ENCODE measurements around the gene CYP27A1. TPM values are rescaled to one million over a fixed set of nuclear protein-coding genes. Genes with fewer than 3 reads are reported as not detected.

The CYP27A1 gene
- 21.2 and 25.0 TPM in 2 replicates for total RNA-seq

GRCh38 chr2:218781691-218782527 lies at the start of gene CYP27A1:
CYP27A1 (plus strand) TSS chr2:218782147; CDS start chr2:218782183, 36 bp downstream.
- Histone ChIP-seq H3K27me3 (ENCODE audit: insufficient read depth, low read length) (peaks cover 3% of the 10 kb centered on the region), H2AFZ (ENCODE audit: low read length) (peak within 1 kb of the TSS; percentile 76), H3K4me1 (ENCODE audit: insufficient read depth, low read length) (peaks cover 10% of the 10 kb centered on the region), H3K4me2 (ENCODE audit: insufficient read depth, low read length) (peak within 1 kb of the TSS; percentile 85), H3K36me3 (ENCODE audit: insufficient read depth, low read length) (no peaks in the 10 kb centered on the region), H4K20me1 (ENCODE audit: insufficient read depth, low read length) (no peaks in the 10 kb centered on the region), H3K4me3 (ENCODE audit: insufficient read depth, low read length) (peak within 1 kb of the TSS; percentile 81), H3K79me2 (ENCODE audit: insufficient read depth, low read length) (no peaks in the 10 kb centered on the region), H3K9me3 (ENCODE audit: low read depth, low read length) (no peaks in the 10 kb centered on the region), H3K27ac (ENCODE audit: low read depth, low read length) (peak within 1 kb of the TSS; percentile 15)
- TF ChIP-seq CTCF (IDR thresholded peaks at IDR 0.05; ENCODE audit: extremely low read depth, low read depth, low read length), result no peak
- peak; percentile 95 for DNase-seq (ENCODE audit: insufficient read length, low spot score, missing footprints)

GRCh38 chr2:218732761-218733158 lies 49.2 kb upstream of the CYP27A1 start:
- no peak overlapping the region for H3K4me3 ChIP-seq (ENCODE audit: insufficient read depth, low read length)
- peaks cover 2% of the 10 kb centered on the region for H4K20me1 ChIP-seq (ENCODE audit: insufficient read depth, low read length)
- no peak overlapping the region for H3K4me2 ChIP-seq (ENCODE audit: insufficient read depth, low read length)
- peak overlapping the region; percentile 4 for H2AFZ ChIP-seq (ENCODE audit: low read length)
- H3K9me3 ChIP-seq (ENCODE audit: low read depth, low read length), result no peaks in the 10 kb centered on the region
- peaks cover 8% of the 10 kb centered on the region for H3K36me3 ChIP-seq (ENCODE audit: insufficient read depth, low read length)
- peak overlapping the region; percentile 89 for H3K27ac ChIP-seq (ENCODE audit: low read depth, low read length)
- peak; percentile 30 for DNase-seq (ENCODE audit: insufficient read length, low spot score, missing footprints)
- no peaks in the 10 kb centered on the region for H3K27me3 ChIP-seq (ENCODE audit: insufficient read depth, low read length)
- peaks cover 27% of the 10 kb centered on the region for H3K4me1 ChIP-seq (ENCODE audit: insufficient read depth, low read length)
- no peak for TF ChIP-seq CTCF (IDR thresholded peaks at IDR 0.05; ENCODE audit: extremely low read depth, low read depth, low read length)
- peaks cover 51% of the 10 kb centered on the region for H3K79me2 ChIP-seq (ENCODE audit: insufficient read depth, low read length)

- TF ChIP-seq CTCF (IDR thresholded peaks at IDR 0.05; ENCODE audit: extremely low read depth, low read depth, low read length), result no peak
- no peak for DNase-seq (ENCODE audit: insufficient read length, low spot score, missing footprints)
- H3K36me3 ChIP-seq (ENCODE audit: insufficient read depth, low read length), result peaks cover 14% of the 10 kb centered on the region
- H3K4me3 ChIP-seq (ENCODE audit: insufficient read depth, low read length), result no peak overlapping the region
- peaks cover 27% of the 10 kb centered on the region for H3K4me1 ChIP-seq (ENCODE audit: insufficient read depth, low read length)
- no peaks in the 10 kb centered on the region for H3K27me3 ChIP-seq (ENCODE audit: insufficient read depth, low read length)
- peak overlapping the region; percentile 89 for H3K27ac ChIP-seq (ENCODE audit: low read depth, low read length)
- H4K20me1 ChIP-seq (ENCODE audit: insufficient read depth, low read length), result peaks cover 1% of the 10 kb centered on the region
- H3K4me2 ChIP-seq (ENCODE audit: insufficient read depth, low read length), result no peak overlapping the region
- no peak overlapping the region for H2AFZ ChIP-seq (ENCODE audit: low read length)
- no peaks in the 10 kb centered on the region for H3K9me3 ChIP-seq (ENCODE audit: low read depth, low read length)
- peaks cover 51% of the 10 kb centered on the region for H3K79me2 ChIP-seq (ENCODE audit: insufficient read depth, low read length)
Measured at GRCh38 chr2:218733171-218734021, 48.6 kb upstream of the CYP27A1 start.

All from osteoblast (primary cell).